Body of pancreas (tissue), 4 donors: ENCODE data around the gene EFHC2.

Experiments
- CTCF ChIP-seq, 7 experiments: fragments of 450-650 bp in 4 of 7; fragments of 200-600 bp in 3 of 7; sonication (generic) in 3 of 7; IDR thresholded peaks; one replicate each; pipeline ENCODE4 v1.5.1; 2016 to 2019; ENCODE audit warnings: antibody characterized with exemption in 7 of 7
- POLR2A ChIP-seq, 3 donors: fragments of 450-650 bp; IDR thresholded peaks; one replicate each; pipeline ENCODE4 v1.6.1; 2016; ENCODE audit warnings: antibody characterized with exemption in 3 of 3, mild to moderate bottlenecking in 2 of 3

- TF ChIP-seq CTCF (IDR thresholded peaks at IDR 0.05) (no peak), POLR2A (IDR thresholded peaks at IDR 0.05) (no peak)
Measured at GRCh38 chrX:44384688-44385338, 41.3 kb upstream of the EFHC2 start.
